ENCODE measurements around the gene RPS18.

Gene RPS18

DNA sequence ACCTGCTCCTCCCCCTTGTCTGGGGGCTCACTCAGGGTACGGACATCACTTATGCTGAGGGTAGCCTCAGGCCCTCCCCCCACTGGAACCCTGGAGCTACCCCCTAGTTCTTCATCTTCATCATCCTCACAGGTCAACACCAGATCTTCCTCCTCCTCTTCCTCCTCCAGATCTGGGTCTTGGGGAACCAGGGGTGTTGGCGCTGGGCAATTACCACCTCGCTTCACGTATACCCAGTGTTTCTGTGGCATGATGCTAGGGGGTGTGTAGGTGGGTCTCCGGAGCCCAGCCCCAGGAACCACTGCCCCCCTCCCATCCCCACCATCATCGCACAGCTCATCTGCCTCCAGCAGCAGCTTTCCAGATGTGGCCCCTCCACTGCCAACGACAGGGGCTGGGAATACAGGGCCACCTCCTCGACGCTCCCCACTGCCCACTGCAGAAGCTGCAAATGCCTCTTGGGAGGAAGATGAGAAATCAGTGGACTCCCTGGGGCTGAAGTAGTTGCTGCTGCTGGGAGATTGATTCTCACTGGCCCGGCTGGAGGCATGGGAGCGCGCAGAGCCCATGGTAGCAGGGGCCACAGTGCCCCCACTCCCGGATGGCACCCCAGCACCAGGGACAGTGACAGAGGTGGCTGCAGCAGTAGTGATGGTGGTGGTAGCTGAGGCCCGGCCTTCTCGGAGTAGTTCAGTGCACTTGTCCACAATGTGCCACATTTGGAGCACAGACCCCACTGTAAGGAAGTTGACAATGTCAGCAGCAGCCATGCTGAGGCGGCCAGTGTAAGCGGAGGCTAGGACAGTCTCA is 44.1 kb downstream of the RPS18 start:
- DNase-seq, result no peak

DNA sequence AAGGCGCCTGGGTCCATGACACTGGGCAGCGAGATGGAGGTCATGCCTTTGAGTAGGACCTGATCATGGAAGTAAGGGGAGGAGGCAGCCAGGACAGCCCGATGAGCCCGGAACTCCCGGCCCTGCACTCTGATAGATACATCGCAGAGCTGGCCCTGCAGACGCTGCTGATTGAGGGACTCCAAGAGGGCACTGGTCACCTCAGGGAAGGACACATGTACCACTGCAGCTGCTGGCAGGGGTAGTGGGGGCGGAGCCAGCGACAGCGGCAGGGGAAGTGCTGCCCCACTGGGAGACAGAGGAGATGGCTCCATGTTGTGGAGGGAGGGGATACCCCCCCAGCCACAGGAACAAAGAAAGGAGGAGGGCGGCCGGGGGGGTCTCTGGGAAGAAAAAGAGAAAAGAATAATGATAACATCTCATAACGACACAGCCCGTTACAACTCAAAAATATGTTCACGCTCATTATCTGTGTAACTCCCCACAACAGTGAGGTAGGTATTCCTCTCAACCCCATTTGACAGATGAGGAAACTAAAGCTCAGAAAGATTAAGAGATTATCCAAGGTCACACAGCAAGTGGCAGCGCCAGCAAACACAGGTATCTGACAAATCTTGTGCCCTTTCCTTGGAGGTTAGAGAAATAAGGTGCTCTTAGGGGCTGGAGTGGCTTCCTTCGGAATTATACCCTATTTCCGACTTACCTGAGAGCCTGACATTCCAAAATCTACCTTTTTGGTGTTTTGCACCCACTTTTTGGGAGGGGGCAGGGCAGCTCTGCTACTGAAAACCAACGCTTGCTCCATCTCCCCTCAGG is 44.9 kb downstream of the RPS18 start:
- DNase-seq, result no peak

DNA sequence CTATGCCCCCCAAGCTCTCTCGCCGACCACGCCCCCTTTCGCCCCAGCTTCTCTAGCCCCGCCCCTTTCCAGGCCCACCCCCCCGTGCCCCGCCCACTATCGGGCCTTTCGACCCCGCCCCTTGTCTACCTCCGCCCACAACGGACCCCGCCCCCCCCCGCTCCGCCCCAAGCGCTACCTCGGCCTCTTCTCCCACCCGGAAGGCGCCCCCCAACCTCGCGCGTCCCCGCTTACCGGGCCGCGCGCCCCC is 45.5 kb downstream of the RPS18 start:
- no peak for DNase-seq

- DNase-seq, result peak; percentile 95
Measured at GRCh38 chr6:33317669-33318425, 46.0 kb downstream of the RPS18 start, which contains the start of gene ZBTB22. Gene ZBTB22 (minus strand): TSS chr6:33317744. CDS start chr6:33316916, 828 bp downstream.

DNA sequence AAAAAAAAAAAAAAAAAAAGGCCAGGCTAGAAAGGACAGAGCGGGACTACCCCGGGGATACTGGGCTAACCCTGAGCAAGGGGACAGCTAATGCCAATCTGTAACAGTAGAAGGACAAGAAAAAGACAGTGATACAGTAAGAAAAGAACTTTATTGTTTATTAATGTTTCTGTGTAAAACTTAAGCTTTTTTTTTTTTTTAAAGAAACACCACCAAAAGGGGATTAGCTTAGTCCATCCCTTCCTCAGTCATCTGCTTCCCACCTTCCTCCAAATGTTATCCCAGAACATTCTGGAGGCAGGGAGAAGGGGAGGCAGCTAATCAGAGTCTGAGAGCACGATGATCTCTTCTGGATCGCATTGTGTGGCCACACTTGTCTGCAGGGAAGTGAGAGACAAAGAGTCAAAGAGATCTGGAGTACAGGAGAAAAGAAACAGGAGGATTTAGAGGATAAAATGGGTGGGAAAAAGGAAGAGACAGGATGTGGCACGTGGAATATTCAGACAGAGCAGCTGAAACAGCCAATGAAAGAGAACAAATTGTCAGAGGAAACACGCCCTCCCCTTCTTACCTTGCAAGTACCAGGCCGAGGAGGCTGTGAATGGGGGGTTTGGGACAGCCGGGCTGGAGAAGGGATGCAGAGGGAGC is 46.7 kb downstream of the RPS18 start:
- no peak for DNase-seq

- DNase-seq, result no peak
Measured at GRCh38 chr6:33319939-33320314, 48.1 kb downstream of the RPS18 start.

- no peak for DNase-seq
Measured at GRCh38 chr6:33320315-33321181, 48.7 kb downstream of the RPS18 start.

DNA sequence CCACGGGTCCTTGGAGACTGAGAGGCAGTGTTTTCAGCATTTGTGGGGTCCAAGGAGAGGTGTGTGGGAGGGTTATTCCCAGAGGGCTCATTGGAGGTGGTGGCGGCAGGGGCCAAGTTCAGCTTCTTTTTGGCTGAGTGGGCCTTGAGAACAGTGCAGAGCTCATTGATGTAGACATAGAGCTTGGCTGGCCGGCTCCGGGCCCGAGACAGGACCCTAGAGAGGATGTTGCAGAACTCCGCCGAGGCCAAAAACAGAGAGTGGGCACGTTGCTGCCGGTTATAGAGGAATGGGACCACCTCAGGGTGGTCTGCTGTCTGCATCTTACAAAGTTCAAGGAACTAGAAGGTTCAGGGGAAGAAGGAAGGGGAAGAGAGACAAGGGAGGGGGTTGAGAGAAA is 49.4 kb downstream of the RPS18 start:
- DNase-seq, result no peak

DNA sequence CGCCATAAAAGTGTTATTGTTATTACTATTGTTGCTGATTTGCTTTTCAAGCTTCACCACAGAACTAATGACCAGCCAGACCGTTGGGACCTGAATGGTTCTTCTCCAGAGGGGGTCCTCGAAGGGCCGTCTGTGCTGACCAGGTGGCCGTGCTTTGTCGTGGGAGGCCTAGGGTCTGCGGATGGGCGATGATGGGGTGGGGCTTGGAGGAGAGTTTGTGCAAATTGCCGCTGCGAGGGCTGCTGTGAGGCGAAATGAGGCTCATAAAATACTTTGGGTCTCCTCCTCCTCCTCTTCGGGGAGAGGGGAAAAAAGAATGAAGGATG is 51.7 kb downstream of the RPS18 start:
- no peak for DNase-seq

DNA sequence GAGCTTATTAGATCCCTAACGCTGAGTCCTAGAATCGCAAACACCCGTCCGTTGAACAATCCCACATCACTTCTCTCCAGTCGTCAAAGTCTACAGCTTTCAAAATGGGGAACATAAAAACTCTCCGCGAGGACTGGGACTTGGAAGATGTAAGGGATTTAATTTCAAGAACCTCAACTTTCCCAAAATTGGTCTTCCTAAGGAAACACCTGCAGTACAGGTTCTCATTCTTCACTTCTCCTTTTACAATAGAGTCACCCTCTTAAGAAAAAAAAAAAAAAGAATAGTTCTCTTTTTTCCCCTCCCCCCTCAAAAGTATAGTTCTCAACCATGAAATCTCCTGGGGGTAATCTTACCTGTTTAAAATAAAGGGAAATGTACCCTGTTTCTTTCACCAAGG is 52.2 kb downstream of the RPS18 start:
- DNase-seq, result no peak
